HUES48 (cell line): ENCODE results near the gene KBTBD2.
"Not testable (repeated sequence)": the region's sequence is repeated elsewhere in the genome, so short reads cannot be mapped to it uniquely, and the experiment has no call there.

Source experiments
- H3K27ac ChIP-seq: one replicate; pipeline ENCODE4 v1.7.0; 2013; ENCODE audit warnings: low read depth, low read length, inconsistent platforms
- H3K27me3 ChIP-seq: 2 replicates; pipeline ENCODE4 v1.6.1; 2013; ENCODE audit warnings: mild to moderate bottlenecking, low read length; ENCODE audit not compliant: control insufficient read depth, insufficient read depth
- H3K36me3 ChIP-seq: 2 replicates; pipeline ENCODE4 v1.6.1; 2013; ENCODE audit warnings: low read length; ENCODE audit not compliant: control insufficient read depth, insufficient read depth
- H3K4me1 ChIP-seq: 2 replicates; pipeline ENCODE4 v1.6.1; 2013; ENCODE audit warnings: mild to moderate bottlenecking, low read length; ENCODE audit not compliant: control insufficient read depth, insufficient read depth
- H3K4me3 ChIP-seq: 2 replicates; pipeline ENCODE4 v1.5.1; 2013; ENCODE audit warnings: mild to moderate bottlenecking, low read depth, low read length
- H3K9ac ChIP-seq: 2 replicates; pipeline ENCODE4 v1.6.1; 2013; ENCODE audit warnings: mild to moderate bottlenecking, low read depth, low read length, moderate library complexity
- H3K9me3 ChIP-seq: 2 replicates; pipeline ENCODE4 v1.6.1; 2013; ENCODE audit warnings: low read length; ENCODE audit not compliant: control insufficient read depth, insufficient read depth

The KBTBD2 gene

DNA sequence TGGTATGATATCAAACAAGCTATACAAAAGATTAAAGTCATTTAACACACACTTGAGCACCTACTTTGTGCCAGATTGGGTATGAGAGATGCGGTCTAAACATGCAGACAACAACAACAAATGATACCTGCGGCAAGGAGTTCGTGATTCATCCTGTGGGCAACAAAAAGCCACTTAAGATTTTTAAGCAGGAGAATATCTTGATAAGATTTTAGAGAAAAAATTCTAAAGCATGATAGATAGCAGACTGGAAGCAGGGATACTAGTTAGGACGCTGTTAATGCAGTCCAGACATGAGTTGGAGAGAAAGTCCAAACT, 1.6 kb upstream of the KBTBD2 start:
- Histone ChIP-seq H3K9ac (peak overlapping the region; percentile 86; the same call in 1 of the 2 replicates), H3K9me3 (no peaks in the 10 kb centered on the region), H3K27ac (peak overlapping the region; percentile 99), H3K4me3 (peak overlapping the region; percentile 64), H3K27me3 (peaks cover 3% of the 10 kb centered on the region; the same call in 1 of the 2 replicates), H3K4me1 (peaks cover 19% of the 10 kb centered on the region), H3K36me3 (no peaks in the 10 kb centered on the region)

DNA sequence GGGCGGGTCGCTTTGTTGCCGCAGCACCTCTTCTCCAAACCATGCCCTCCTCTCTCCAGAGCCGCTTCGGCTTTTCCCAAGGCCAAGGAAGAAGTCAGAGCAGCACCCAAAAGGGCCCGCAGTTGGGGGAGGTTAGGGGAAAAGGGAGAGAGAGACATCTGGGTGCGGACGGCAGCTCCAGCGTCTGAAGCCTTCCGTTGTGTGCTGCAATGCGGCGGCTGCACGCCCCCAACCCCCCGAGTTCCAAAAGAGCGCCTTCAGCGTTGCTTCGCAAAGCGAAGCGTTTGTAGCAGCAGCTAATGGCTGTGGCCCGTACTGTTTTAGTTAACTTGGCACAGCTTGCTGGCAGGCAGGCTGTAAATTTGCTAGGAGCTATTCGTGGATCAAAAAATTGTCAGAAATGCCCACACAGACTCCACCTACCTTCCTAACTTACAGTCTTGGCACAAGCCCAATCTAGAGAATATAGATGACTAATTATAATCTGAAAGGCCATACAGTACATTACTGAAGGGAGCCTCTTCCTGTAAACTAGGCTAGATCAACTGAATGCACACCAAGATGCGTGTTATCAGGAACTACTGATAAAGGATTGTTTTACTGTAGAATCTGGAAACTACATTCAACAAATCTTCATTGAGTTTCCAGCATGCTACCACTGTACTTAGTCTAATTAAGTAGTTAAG, 1.1 kb upstream of the KBTBD2 start:
- H3K36me3 ChIP-seq = no peaks in the 10 kb centered on the region
- H3K9ac ChIP-seq = peak overlapping the region; percentile 86
- peaks cover 19% of the 10 kb centered on the region for H3K4me1 ChIP-seq
- no peaks in the 10 kb centered on the region for H3K9me3 ChIP-seq
- H3K27ac ChIP-seq = peak overlapping the region; percentile 99
- H3K27me3 ChIP-seq = peaks cover 3% of the 10 kb centered on the region; the same call in 1 of the 2 replicates
- peak overlapping the region; percentile 64 for H3K4me3 ChIP-seq

DNA sequence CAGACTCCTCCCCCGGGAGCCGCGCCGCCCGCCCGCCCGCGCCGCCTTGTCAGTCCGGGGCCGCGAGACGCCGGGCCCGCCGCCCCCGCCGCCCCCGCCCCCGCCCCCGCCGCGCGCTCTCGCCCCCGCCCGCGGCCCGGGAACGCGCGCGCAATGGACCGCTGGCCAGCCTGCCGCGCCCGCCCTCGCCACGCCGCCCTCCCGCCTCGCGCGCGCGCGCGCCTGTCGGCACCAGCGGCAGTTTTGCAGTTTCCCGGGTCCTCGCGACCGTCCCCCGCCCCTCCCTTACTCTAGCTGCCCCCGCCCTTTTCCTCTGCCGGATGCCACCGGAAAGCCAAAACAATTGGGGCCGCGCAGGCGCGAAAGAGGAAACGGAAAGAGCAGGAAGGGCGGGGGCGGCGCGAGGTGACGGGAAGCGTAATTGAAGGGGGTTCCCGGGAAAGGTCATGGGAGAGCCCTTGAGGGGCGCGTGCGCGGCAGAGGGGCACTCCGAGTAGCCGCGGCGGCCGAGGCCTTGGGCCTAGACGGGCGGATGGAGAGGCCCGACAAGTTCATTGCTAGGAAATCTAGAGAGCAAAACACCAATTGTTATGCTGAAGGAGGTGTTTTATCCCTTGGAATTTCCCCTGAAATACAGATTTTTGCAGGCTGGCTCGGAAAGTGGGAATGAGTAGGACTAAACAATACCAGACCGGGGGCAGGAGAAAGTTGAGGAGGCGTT, 400 bp upstream of the KBTBD2 start:
- peaks cover 3% of the 10 kb centered on the region; the same call in 1 of the 2 replicates for H3K27me3 ChIP-seq
- H3K4me1 ChIP-seq = peaks cover 19% of the 10 kb centered on the region
- no peaks in the 10 kb centered on the region for H3K9me3 ChIP-seq
- H3K9ac ChIP-seq = peak overlapping the region; percentile 86
- H3K36me3 ChIP-seq = no peaks in the 10 kb centered on the region
- H3K27ac ChIP-seq = peak overlapping the region; percentile 99
- peak overlapping the region; percentile 90 for H3K4me3 ChIP-seq

DNA sequence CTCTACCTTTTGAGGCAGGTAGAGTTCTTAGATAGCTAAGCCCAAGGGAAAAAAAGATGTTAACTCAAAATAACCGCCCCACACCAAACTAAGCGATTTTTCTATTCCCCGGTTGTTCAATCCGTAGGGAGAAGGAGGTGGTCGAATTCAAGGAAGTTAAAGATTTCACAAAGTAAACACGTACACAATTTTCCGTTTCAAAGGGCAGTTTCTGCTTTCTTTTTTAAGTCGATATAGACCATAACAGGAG, 842 bp downstream of the KBTBD2 start:
- peak overlapping the region; percentile 90 for H3K4me3 ChIP-seq
- peak overlapping the region; percentile 77 for H3K9ac ChIP-seq
- H3K36me3 ChIP-seq = no peaks in the 10 kb centered on the region
- H3K9me3 ChIP-seq = no peaks in the 10 kb centered on the region
- H3K27ac ChIP-seq = peak overlapping the region; percentile 99
- peaks cover 19% of the 10 kb centered on the region for H3K4me1 ChIP-seq
- peaks cover 3% of the 10 kb centered on the region; the same call in 1 of the 2 replicates for H3K27me3 ChIP-seq

DNA sequence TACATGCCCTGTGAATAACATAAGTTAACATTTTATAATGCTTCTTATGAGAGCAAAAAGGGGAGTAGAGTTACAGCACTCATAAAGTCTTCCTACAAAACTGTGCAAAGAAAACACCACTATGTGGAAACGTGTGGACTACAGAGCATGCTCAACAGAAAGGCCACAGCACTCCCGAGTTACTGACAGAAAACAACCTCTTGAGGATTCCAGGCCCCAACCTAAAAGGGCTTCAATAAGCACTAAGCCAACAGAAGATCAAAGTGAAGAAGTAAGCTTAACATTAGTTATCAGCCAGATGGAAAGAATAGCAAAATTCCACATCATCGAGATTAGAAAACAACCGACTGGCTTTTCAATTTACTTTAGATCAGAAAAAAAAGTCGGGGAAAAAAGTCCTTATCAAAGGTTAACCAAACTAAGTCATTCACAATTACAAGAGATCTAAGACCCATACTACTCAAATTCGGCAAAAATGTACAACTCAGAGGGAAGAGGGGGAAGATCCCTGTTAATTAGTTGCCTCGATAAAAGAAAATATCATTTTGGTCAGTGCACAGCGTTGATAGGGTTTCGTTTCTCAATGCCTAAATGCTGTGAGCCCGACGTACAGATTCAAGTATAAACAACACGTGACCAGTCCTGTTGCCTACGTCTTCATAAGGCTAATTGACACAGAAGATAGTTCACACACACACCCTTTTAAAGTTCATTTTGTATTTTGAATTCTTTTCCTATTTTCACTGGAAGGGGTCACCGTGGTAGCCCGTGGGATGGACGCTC, 1.4 kb downstream of the KBTBD2 start:
- Histone ChIP-seq H3K9me3 (no peaks in the 10 kb centered on the region), H3K9ac (peak overlapping the region; percentile 77), H3K4me3 (peak overlapping the region; percentile 90), H3K4me1 (peaks cover 19% of the 10 kb centered on the region), H3K27ac (peak overlapping the region; percentile 99), H3K27me3 (peaks cover 3% of the 10 kb centered on the region; the same call in 1 of the 2 replicates), H3K36me3 (no peaks in the 10 kb centered on the region)

DNA sequence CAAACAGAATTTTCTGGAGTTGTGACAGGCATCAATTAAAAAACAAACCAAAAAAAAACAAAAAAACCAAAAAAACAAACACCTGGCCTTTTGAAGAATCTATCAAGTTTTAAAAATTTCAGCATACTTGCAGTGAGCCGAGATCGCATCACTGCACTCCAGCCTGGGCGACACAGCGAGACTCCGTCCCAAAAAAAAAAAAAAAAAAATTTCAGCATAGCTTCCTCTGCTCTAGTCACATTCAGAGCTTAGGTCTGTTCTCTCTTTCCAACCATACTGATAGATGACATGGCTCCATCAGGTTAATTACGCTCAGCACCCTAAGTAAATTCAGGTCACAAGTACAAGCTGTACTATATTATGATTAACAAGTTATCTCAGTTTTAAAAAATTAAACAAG, 3.1 kb downstream of the KBTBD2 start:
- Histone ChIP-seq H3K36me3 (no peaks in the 10 kb centered on the region), H3K27me3 (no peaks in the 10 kb centered on the region), H3K9me3 (no peaks in the 10 kb centered on the region), H3K4me1 (peaks cover 17% of the 10 kb centered on the region), H3K4me3 (no peak overlapping the region), H3K9ac (no peak overlapping the region), H3K27ac (no peak overlapping the region)

DNA sequence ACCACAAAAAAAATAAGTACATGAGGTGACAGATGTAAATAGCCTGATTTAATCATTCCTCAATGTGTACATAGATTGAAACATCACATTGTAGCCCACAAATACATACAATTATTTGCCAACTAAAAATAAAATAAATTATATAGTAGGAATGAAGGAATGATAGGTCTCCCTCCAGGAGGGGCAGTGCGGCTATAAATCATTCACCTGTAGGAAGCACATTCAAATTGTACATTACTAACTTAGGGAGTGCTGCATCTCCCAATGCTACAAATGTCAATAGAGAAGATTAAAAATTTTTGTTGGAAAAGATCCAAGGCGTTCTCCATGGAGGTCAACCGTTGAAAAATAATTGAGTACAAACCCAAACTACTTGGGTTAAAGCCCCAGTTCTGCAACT, 4.2 kb downstream of the KBTBD2 start:
- Histone ChIP-seq H3K4me3 (no peak overlapping the region), H3K27ac (no peak overlapping the region), H3K27me3 (no peaks in the 10 kb centered on the region), H3K9ac (no peak overlapping the region), H3K36me3 (no peaks in the 10 kb centered on the region), H3K4me1 (peaks cover 8% of the 10 kb centered on the region), H3K9me3 (no peaks in the 10 kb centered on the region)

DNA sequence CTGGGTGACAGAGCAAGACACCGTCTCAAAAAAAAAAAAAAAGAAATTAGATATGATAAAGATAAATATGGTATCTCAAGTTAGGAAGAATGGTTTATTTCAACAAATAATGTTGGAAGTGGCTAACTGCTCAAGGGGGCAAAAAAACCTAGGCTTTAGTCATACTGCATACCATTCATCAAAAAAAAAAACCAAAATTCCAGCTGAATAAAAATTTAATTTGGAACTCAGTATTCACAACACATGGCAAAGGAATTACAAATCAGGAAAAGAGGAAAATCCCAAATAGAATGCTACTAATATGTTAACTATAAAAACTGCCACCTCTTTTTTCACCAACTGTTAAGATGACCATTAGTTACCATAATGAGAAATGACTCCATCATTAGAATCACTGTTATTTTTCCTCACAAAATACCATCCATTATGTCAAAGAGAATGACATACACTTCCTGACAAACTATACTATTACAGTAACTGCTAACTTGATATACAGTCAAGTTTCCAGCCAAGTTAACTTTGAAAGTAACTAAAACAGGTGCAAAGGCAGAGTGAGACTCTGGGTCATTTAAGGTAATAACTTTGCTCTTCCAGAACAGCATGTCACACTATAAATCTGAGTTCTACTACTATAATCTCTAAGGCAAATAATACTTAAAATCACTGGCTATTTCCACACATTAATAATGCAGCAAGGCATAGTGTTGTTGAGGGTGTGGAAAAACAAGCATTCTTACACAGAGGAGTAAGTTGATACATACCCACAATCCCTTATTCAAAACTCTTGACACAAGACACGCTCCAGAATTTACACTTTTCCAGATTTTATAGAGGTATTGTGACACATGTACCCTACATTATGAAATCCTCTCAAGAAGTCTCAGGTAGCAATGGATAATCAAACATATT, 10.2 kb downstream of the KBTBD2 start:
- no peak overlapping the region for H3K27ac ChIP-seq

DNA sequence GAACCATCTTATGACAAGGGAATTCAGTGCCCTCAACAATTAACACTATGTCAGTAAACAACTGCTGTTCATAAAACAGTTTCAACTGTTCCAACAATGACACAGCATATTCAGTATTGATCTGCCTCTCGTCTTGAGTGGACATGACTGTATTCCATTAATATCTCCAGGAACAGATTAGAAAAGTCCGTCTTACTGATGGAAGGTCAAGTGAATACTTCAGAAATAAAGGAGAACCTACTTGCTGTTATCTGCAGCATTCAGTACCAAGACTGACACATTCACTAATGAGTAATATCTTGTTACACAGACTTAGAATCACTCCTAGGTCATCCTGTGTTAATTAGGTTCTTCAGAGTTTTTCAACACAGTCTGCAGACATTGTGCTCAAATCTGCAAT, 12.1 kb downstream of the KBTBD2 start:
- no peak overlapping the region for H3K4me3 ChIP-seq
- no peaks in the 10 kb centered on the region for H3K27me3 ChIP-seq
- H3K36me3 ChIP-seq = peaks cover 13% of the 10 kb centered on the region
- H3K27ac ChIP-seq = no peak overlapping the region
- no peaks in the 10 kb centered on the region for H3K9me3 ChIP-seq
- no peaks in the 10 kb centered on the region for H3K4me1 ChIP-seq
- H3K9ac ChIP-seq = no peak overlapping the region

More for the DNA sequence above, 10.2 kb downstream of the KBTBD2 start:
- H3K4me3 ChIP-seq = no peak overlapping the region
- no peaks in the 10 kb centered on the region for H3K4me1 ChIP-seq
- H3K36me3 ChIP-seq = peaks cover 7% of the 10 kb centered on the region; the same call in 1 of the 2 replicates
- no peak overlapping the region for H3K9ac ChIP-seq
- H3K27me3 ChIP-seq = no peaks in the 10 kb centered on the region
- no peaks in the 10 kb centered on the region for H3K9me3 ChIP-seq

DNA sequence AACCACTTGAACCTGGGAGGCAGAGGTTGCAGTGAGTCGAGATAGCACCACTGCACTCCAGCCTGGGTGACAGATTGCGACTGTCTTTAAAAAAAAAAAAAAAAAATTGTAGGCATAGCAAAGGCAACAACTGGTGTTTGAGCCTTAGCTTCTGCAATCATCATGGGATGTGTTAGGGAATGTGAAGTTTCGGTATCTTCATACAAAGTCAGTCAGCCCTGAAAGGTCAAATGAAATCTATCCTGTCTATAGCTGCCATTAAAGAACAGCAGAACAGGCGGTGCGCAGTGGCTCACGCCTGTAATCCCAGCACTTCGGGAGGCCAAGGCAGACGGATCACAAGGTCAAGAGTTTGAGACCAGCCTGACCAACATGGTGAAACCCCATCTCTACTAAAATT, 13.5 kb downstream of the KBTBD2 start:
- H3K9me3 ChIP-seq, H3K9ac ChIP-seq, H3K27ac ChIP-seq, H3K4me1 ChIP-seq, H3K4me3 ChIP-seq, H3K27me3 ChIP-seq: not testable (repeated sequence)
- peaks cover 21% of the 10 kb centered on the region for H3K36me3 ChIP-seq
